WERI-Rb-1 (cell line): Measurements from ENCODE around the gene MRPL49.

ENCODE experiments used
- DNase-seq: peaks from one replicate; pipeline ENCODE4 v3.0.0-alpha.2; 2020
- H3K27ac ChIP-seq: fragments of 250-450 bp; sonication (Bioruptor Pico); 2 replicates; pipeline ENCODE4 v1.5.1; 2020; ENCODE audit warnings: mild to moderate bottlenecking, moderate library complexity
- H3K27me3 ChIP-seq: fragments of 250-450 bp; sonication (Bioruptor Pico); 2 replicates; pipeline ENCODE4 v1.5.1; 2021; ENCODE audit warnings: mild to moderate bottlenecking, low read depth, moderate library complexity; ENCODE audit not compliant: insufficient read depth, severe bottlenecking
- H3K36me3 ChIP-seq: fragments of 250-450 bp; sonication (Bioruptor Pico); 2 replicates; pipeline ENCODE4 v1.5.1; 2020; ENCODE audit warnings: mild to moderate bottlenecking, moderate library complexity
- H3K4me3 ChIP-seq: 2 replicates; pipeline ENCODE4 v1.5.1; 2011; ENCODE audit warnings: low read depth, mild to moderate bottlenecking, control low read depth, low read length
- H3K9me3 ChIP-seq: fragments of 250-450 bp; sonication (Bioruptor Pico); 2 replicates; pipeline ENCODE4 v1.5.1; 2021; ENCODE audit warnings: mild to moderate bottlenecking, moderate library complexity; ENCODE audit not compliant: severe bottlenecking
- TF ChIP-seq, protein P1 (sequence below): IDR thresholded peaks from 2 replicates; pipeline ENCODE4 v1.5.1; 2011; ENCODE audit warnings: low read depth, mild to moderate bottlenecking, control low read depth, inconsistent platforms, low read length

The MRPL49 gene

DNA sequence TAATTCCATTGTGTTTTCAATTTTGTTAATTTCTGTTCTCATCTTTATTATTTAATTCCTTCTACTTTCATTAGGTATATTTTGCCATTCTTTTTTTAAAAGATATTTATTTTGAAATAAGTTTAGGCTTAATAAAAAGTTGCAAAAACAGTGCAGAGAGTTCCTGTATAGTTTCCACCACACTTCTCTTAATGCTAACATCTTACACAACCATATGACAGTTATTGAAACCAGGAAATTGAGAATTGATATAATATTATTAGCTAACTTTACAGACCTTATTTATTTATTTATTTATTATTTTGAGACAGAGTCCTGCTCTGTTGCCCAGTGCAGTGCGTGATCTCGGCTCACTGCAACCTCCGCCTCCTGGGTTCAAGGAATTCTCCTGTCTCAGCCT lies 34.1 kb downstream of the MRPL49 start:
- no peak for DNase-seq
- Histone ChIP-seq H3K4me3 (no peak overlapping the region), H3K36me3 (no peaks in the 10 kb centered on the region), H3K27me3 (no peaks in the 10 kb centered on the region), H3K27ac (no peak overlapping the region), H3K9me3 (no peaks in the 10 kb centered on the region)
- TF ChIP-seq, protein P1, sequence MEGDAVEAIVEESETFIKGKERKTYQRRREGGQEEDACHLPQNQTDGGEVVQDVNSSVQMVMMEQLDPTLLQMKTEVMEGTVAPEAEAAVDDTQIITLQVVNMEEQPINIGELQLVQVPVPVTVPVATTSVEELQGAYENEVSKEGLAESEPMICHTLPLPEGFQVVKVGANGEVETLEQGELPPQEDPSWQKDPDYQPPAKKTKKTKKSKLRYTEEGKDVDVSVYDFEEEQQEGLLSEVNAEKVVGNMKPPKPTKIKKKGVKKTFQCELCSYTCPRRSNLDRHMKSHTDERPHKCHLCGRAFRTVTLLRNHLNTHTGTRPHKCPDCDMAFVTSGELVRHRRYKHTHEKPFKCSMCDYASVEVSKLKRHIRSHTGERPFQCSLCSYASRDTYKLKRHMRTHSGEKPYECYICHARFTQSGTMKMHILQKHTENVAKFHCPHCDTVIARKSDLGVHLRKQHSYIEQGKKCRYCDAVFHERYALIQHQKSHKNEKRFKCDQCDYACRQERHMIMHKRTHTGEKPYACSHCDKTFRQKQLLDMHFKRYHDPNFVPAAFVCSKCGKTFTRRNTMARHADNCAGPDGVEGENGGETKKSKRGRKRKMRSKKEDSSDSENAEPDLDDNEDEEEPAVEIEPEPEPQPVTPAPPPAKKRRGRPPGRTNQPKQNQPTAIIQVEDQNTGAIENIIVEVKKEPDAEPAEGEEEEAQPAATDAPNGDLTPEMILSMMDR: no peak

DNA sequence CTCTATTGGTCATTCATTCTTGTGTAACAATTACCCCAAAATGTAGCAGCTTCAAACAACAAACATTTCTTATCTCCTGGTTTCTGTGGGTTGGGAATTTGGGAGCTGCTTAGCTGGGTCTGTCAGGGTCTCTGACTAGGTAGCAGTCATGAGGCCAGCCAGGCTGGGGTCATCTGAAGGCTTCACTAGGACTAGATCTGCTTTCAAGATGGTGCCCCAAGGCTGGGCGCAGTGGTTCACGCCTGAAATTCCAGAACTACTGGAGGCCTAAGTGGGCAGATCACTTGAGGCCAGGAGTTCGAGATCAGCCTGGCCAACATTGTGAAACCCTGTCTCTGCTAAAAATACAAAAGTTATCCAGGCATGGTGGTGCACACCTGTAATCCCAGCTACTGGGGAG lies 34.8 kb downstream of the MRPL49 start:
- no peaks in the 10 kb centered on the region for H3K9me3 ChIP-seq
- TF ChIP-seq, protein P1: no peak
- H3K36me3 ChIP-seq: no peaks in the 10 kb centered on the region
- H3K27me3 ChIP-seq: no peaks in the 10 kb centered on the region
- DNase-seq: no peak
- H3K4me3 ChIP-seq: no peak overlapping the region
- H3K27ac ChIP-seq: no peak overlapping the region

DNA sequence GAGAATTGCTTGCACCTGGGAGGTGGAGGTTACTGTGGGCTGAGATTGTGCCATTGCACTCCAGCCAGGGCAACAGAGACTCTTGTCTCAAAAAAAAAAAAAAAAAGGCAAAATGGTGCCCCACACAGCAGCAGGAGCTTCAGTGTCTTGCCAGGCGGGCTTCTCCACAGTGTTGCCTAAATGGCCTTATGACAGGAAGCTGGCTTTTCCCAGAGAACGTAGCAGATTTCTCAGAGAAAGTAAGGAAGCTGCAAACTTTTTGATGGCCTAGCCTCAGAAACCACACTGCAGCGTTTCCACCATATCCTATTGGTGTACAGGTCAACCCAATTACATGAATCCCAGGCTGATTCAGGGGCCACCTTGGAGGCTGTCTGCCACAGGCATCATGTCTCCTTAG lies 35.2 kb downstream of the MRPL49 start:
- TF ChIP-seq, protein P1: no peak
- DNase-seq: no peak
- Histone ChIP-seq H3K36me3 (no peaks in the 10 kb centered on the region), H3K4me3 (no peak overlapping the region), H3K9me3 (no peaks in the 10 kb centered on the region), H3K27ac (no peak overlapping the region), H3K27me3 (no peaks in the 10 kb centered on the region)

DNA sequence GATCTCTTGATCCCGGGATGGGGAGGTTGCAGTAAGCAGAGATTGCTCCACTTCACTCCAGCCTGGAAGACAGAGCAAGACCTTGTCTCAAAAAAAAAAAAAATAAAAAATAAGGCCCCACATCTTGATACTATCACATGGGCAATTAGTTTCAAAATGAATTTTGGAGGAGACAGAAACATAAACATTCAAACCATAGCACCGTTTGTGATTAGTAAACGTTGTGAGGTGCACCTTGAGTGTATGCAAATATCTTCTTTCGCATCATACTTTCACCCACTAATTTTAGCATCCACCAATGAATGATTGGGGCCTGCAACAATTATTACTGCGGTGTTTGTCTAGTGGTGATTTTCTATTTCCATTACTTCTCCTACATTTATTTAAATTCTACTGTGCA lies 36.9 kb downstream of the MRPL49 start:
- Histone ChIP-seq H3K36me3 (no peaks in the 10 kb centered on the region), H3K9me3 (no peaks in the 10 kb centered on the region), H3K4me3 (no peak overlapping the region), H3K27ac (no peak overlapping the region), H3K27me3 (no peaks in the 10 kb centered on the region)
- DNase-seq: no peak
- TF ChIP-seq, protein P1: no peak

DNA sequence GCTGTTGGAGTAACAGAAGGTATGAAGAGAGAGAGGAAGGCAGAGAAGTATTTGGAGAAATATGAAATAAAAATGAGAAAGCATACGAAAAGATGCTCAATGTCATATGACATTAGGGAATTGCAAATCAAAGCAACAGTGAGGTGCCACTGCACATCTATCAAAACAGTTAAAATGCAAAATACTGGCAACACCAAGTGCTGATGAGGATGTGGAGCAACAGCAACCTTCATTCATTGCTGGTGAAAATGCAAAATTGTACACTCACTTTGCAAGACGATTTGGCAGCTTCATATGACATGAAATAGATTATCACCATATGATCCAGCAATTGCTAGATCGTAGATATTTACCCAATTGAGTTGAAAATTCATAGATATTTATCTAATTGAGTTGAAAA lies 38.5 kb downstream of the MRPL49 start:
- TF ChIP-seq, protein P1: no peak
- DNase-seq: no peak
- Histone ChIP-seq H3K27me3 (no peaks in the 10 kb centered on the region), H3K36me3 (no peaks in the 10 kb centered on the region), H3K4me3 (no peak overlapping the region), H3K9me3 (no peaks in the 10 kb centered on the region), H3K27ac (no peak overlapping the region)

DNA sequence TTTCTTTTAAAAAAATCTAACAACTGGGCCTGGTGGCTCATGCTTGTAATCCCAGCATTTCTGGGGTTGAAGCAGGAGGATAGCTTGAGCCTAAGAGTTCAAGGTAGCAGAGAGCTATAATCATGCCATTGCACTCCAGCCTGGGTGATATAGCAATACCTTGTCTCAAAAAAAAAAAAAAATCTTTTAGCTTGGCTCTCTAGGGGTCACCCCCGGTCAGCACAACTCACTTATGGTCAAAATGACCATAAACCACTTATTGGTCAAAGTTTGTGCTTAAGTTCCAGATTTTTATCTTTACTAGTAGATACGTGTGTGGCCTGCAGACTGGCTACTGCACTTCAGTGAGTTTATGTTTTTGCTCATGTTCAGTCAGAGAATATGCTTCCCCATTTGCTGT lies 41.6 kb downstream of the MRPL49 start:
- Histone ChIP-seq H3K9me3 (no peaks in the 10 kb centered on the region), H3K27ac (no peak overlapping the region), H3K4me3 (no peak overlapping the region), H3K36me3 (no peaks in the 10 kb centered on the region), H3K27me3 (no peaks in the 10 kb centered on the region)
- TF ChIP-seq, protein P1: no peak
- DNase-seq: no peak
